GM15510 (cell line): ENCODE measurements around the gene CIDEA.

Experiments used
- POLR2A ChIP-seq: IDR thresholded peaks from 3 replicates; pipeline ENCODE4 v1.6.1; 2011; ENCODE audit warnings: borderline replicate concordance; ENCODE audit not compliant: insufficient read length; ENCODE audit errors: extremely low read depth

CIDEA gene

GRCh38 chr18:12310762-12311161, 56.6 kb downstream of the CIDEA start:
- no peak for TF ChIP-seq POLR2A

DNA sequence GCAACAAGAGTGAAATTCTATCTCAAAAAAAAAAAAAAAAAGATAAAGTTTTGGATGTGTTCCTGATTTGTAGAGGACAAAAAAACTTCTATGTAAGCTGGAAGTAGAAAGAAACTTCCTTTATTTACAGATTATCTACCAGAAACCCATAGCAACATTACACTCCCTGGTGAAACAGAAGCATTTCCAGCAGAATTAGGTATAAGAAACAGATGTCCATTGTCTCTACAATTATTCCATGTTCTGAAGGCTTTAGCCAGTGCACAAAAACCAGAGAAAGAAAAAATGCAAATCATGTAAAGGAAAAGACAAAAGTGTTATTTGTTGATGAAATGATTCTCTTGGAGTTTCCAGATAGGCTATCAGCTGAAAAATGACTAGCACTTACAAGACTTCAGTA, 58.8 kb downstream of the CIDEA start:
- no peak for TF ChIP-seq POLR2A

- no peak for TF ChIP-seq POLR2A
These were observed 59.5 kb downstream of the CIDEA start for GRCh38 chr18:12313530-12314245.

GRCh38 chr18:12314591-12315305, 60.6 kb downstream of the CIDEA start:
- no peak for TF ChIP-seq POLR2A

DNA sequence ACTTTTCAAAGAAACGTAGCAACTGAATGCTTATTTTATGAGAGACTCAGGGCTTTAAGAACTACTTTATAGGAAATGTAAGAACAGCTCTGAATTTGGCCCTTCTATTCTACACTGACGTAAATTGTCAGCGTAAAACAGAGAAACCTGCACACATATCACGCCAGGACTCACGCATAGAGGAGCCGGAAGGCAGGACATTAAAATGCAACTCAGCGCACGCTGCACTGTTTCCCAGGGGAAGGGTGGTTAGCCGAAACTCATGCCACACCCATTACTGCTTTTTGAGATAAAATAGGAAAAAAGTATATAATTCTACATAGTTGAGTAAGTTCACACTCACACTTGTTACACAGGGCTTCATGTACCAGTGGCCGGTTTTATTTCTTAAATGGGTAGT, 61.3 kb downstream of the CIDEA start:
- TF ChIP-seq POLR2A: no peak

GRCh38 chr18:12315911-12316310, 61.8 kb downstream of the CIDEA start:
- no peak for TF ChIP-seq POLR2A

DNA sequence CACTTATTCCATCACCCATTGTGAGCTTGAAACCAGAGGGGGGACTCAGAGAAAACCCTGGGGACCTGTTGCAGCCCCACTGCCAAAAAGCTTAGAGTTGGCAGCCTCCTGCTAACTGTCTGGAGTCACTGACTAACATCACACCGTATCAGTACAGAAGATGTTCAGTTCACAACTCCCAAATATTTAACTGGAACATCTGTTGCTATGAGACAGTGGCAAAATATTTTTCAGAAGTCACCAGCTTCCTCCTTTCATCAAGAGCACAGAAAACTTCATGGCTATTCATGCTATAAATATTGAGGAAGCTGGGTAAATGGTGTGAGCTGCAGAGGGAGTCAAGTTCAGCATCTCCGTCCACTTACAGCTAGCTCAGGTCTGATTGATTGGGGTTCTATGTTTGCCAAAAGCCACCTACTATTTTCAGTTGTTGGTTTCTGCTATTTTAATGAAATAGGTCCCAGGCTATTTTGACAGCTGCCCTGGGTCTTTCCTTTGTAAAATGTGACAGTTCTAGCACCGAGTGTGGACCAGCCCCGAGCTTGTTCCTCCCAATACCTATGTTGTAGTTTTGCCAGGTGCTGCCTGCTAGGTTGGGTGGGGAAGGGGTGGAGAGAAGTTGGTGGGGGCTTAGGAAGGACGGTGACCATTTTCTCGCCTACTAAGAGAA, 63.6 kb downstream of the CIDEA start:
- no peak for TF ChIP-seq POLR2A

DNA sequence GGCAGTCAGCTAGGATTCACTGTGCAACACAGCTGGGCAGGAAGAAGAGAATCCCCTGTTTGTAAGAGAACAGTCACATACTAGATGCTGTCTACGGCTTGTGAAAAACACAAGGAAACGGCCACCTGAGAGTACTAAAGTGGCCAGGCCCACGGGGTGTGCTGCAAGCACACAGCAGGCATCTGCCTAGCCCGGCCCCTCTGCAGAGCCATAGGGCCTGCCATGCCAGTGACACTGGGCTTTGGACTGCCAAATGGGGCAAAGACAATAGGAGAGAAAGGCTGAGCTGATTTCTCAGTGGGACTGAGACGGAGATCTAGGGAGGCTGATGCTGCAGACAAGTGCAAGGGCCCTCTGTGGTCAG, 64.2 kb downstream of the CIDEA start:
- no peak for TF ChIP-seq POLR2A

DNA sequence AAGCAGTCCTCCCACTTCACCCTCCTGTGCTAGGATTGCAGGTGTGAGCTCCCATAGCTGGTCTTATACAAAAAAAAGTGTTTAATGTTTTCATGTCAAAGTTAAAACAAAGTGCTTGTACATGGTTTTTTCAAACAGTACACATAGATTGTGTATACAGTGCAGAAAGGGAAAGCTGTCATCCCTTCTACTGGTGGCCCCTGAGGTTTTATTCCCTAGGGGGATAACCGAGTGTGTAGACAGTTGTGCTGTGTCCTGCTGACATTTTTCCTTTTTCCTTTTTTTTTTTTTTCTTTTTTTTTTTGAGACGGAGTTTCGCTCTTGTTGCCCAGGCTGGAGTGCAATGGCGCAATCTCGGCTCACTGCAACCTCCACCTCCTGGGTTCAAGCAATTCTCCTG, 64.7 kb downstream of the CIDEA start:
- no peak for TF ChIP-seq POLR2A

- TF ChIP-seq POLR2A: no peak
These were observed 67.2 kb downstream of the CIDEA start for GRCh38 chr18:12321333-12321732.

GRCh38 chr18:12324991-12325725, 71.0 kb downstream of the CIDEA start:
- TF ChIP-seq POLR2A: no peak

GRCh38 chr18:12325726-12326245, 71.6 kb downstream of the CIDEA start:
- TF ChIP-seq POLR2A: no peak

GRCh38 chr18:12326711-12327460, 72.7 kb downstream of the CIDEA start:
- TF ChIP-seq POLR2A: no peak
